Measurements from ENCODE around the gene SH2D4B.

SH2D4B gene

GRCh38 chr10:80545258-80545881 lies 7.7 kb downstream of the SH2D4B start:
- no peak for DNase-seq

GRCh38 chr10:80552151-80552646 lies 14.5 kb downstream of the SH2D4B start:
- DNase-seq = no peak

GRCh38 chr10:80553436-80553835 lies 15.7 kb downstream of the SH2D4B start:
- DNase-seq = no peak

- DNase-seq = no peak
These were observed 16.3 kb downstream of the SH2D4B start for GRCh38 chr10:80554050-80554449.

- no peak for DNase-seq
These were observed 17.7 kb downstream of the SH2D4B start for GRCh38 chr10:80555415-80555814.

- DNase-seq = no peak
These were observed 24.2 kb downstream of the SH2D4B start for GRCh38 chr10:80561950-80562349.

- DNase-seq = no peak
These were observed 29.6 kb downstream of the SH2D4B start for GRCh38 chr10:80567292-80567691.

GRCh38 chr10:80569131-80569895 lies 31.6 kb downstream of the SH2D4B start:
- no peak for DNase-seq

GRCh38 chr10:80571352-80571751 lies 33.6 kb downstream of the SH2D4B start:
- no peak for DNase-seq

GRCh38 chr10:80579181-80579763 lies 41.6 kb downstream of the SH2D4B start:
- no peak for DNase-seq

GRCh38 chr10:80579849-80580637 lies 42.3 kb downstream of the SH2D4B start:
- no peak for DNase-seq

- DNase-seq = no peak
These were observed 43.2 kb downstream of the SH2D4B start for GRCh38 chr10:80580638-80581468.

GRCh38 chr10:80581469-80581835 lies 43.8 kb downstream of the SH2D4B start:
- DNase-seq = no peak

GRCh38 chr10:80582286-80582960 lies 44.7 kb downstream of the SH2D4B start:
- DNase-seq = no peak

- no peak for DNase-seq
These were observed 46.0 kb downstream of the SH2D4B start for GRCh38 chr10:80583685-80584084.

- DNase-seq = no peak
These were observed 48.1 kb downstream of the SH2D4B start for GRCh38 chr10:80585812-80586211.

GRCh38 chr10:80588546-80588945 lies 50.8 kb downstream of the SH2D4B start:
- DNase-seq = no peak

GRCh38 chr10:80589726-80590373 lies 52.1 kb downstream of the SH2D4B start:
- no peak for DNase-seq

- DNase-seq = no peak
These were observed 53.0 kb downstream of the SH2D4B start for GRCh38 chr10:80590585-80591125.

GRCh38 chr10:80596391-80597257 lies 58.9 kb downstream of the SH2D4B start:
- peak; percentile 51 for DNase-seq
